ENCODE measurements around the gene BRINP1. TPM values are rescaled to one million over a fixed set of nuclear protein-coding genes. Genes with fewer than 3 reads are reported as not detected.

Gene BRINP1, protein sequence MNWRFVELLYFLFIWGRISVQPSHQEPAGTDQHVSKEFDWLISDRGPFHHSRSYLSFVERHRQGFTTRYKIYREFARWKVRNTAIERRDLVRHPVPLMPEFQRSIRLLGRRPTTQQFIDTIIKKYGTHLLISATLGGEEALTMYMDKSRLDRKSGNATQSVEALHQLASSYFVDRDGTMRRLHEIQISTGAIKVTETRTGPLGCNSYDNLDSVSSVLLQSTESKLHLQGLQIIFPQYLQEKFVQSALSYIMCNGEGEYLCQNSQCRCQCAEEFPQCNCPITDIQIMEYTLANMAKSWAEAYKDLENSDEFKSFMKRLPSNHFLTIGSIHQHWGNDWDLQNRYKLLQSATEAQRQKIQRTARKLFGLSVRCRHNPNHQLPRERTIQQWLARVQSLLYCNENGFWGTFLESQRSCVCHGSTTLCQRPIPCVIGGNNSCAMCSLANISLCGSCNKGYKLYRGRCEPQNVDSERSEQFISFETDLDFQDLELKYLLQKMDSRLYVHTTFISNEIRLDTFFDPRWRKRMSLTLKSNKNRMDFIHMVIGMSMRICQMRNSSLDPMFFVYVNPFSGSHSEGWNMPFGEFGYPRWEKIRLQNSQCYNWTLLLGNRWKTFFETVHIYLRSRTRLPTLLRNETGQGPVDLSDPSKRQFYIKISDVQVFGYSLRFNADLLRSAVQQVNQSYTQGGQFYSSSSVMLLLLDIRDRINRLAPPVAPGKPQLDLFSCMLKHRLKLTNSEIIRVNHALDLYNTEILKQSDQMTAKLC
- not detected in 2 replicates for total RNA-seq (2021)
- percentile 1 among the genes with signal in this experiment for Bru-seq, nascent RNA
- percentile 1 among the genes with signal in this experiment for BruChase-seq, experiment 1, labeled RNA remaining after a 2-hour chase
- not detected for BruChase-seq, experiment 2, labeled RNA remaining after a 6-hour chase
- long read RNA-seq = 0 reads

DNA sequence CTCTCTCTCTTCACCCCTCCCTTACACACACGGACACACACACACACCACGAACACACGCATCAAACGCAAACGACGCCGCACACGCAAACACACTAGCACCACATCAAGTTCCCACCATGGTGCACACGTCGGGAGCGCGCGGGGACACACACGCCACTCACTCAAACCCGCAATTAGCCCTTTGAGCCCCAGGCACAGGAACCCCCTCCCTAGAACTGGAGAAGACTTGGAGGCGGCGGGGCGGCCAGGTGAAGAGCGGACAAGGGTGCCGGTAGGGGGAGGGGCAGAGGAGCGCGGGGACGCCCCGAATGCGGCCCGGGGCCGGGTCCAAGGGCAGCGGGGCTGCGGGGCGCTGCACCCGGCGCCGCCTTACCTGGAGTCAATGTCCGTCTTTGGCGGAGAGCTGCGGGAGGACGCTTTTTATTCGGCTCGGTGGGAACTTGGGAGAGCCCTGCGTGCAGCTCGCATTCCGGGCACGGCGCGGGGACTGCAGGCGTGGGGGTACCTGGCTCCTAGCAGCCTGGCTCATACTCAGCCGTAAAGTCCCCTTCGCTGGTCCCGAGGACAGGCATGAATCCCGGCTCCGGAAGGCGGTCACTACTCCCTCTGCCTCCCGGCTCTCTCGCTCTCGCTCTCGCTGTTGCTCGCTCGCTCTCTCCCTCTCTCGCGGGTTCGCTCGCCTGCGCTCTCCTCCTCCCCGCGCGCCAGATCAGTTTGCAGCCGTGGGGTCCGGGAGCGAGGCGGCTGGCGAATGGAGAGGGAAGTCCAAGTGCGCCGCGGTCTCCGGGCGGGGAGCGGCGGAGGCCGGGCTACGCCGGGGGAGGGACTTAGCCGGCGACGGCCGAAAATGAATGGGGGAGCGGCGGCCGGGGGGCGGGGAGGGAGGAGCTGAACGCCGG is at the start of gene BRINP1:
BRINP1 (minus strand) TSS at position 755 of the 901 bp plus-strand sequence. CDS start 56,080 bp downstream, outside the sequence.
- Histone ChIP-seq H3K4me2 (no peak within 1 kb of the TSS), H3K9me2 (ENCODE audit: insufficient read depth) (no peaks in the 10 kb centered on the region), H3F3A (ENCODE audit: insufficient read depth, low read depth) (no peaks in the 10 kb centered on the region), H3K4me3 (no peak within 1 kb of the TSS), H3K27me3 (ENCODE audit: insufficient read depth, low read depth) (no peaks in the 10 kb centered on the region), H3K4me1 (replicated peaks; ENCODE audit: insufficient read depth) (no peaks in the 10 kb centered on the region), H3K27ac (no peak within 1 kb of the TSS), H3K9me3 (ENCODE audit: insufficient read depth, low read depth) (no peaks in the 10 kb centered on the region), H3K36me3 (ENCODE audit: low read depth) (no peaks in the 10 kb centered on the region), H3K79me2 (ENCODE audit: low read depth) (no peaks in the 10 kb centered on the region), H4K20me1 (ENCODE audit: insufficient read depth) (no peaks in the 10 kb centered on the region; the same call in 1 of the 2 replicates), H2AFZ (no peak within 1 kb of the TSS)
- ChIA-PET POLR2A (ENCODE audit: unreplicated experiment) (no interaction called here), CTCF (no interaction called here)
- DNase-seq = no peak
- no peak for TF ChIP-seq CTCF (conservative IDR thresholded peaks at IDR 0.05)
- no peak for TF ChIP-seq EZH2 (IDR thresholded peaks at IDR 0.05; ENCODE audit: low read depth)
- no TSS peak for BruUV-seq (replicated peaks)
- intact Hi-C loops (cut with micrococcal nuclease; ENCODE audit: unreplicated experiment) = loop anchor here (5.0 to 10.0 kb wide), 2 partner anchors 844 to 1727 kb away; no protein-coding TSS in a partner anchor

DNA sequence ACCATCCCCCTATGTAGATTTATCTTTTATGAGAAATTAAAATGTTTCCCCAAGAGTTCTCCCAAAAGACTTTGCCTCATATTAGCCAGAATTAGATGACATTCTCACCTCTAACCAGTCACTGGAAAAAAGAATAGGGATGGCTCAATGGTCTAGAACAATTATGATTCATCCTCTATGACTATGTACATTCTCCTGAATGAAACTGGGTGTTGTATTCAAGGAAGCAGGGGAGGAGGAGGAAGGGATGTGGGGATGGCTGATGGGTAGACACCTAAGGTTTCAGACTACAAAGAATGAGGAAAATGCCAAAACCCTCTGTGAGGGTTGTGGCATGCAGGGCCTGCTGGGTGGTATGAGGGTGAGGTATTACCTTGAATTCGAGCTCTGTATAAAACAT is 49.5 kb upstream of the BRINP1 start:
- H3K79me2 ChIP-seq (ENCODE audit: low read depth) = no peaks in the 10 kb centered on the region

More for the DNA sequence above, 49.5 kb upstream of the BRINP1 start:
- ChIA-PET POLR2A (ENCODE audit: unreplicated experiment) (no interaction called here), CTCF (no interaction called here)
- Histone ChIP-seq H2AFZ (no peak overlapping the region), H3K4me1 (replicated peaks; ENCODE audit: insufficient read depth) (no peaks in the 10 kb centered on the region), H3K36me3 (ENCODE audit: low read depth) (no peaks in the 10 kb centered on the region), H3K9me2 (ENCODE audit: insufficient read depth) (no peaks in the 10 kb centered on the region), H3F3A (ENCODE audit: insufficient read depth, low read depth) (no peaks in the 10 kb centered on the region), H4K20me1 (ENCODE audit: insufficient read depth) (no peaks in the 10 kb centered on the region; the same call in 1 of the 2 replicates), H3K9me3 (ENCODE audit: insufficient read depth, low read depth) (no peaks in the 10 kb centered on the region), H3K4me2 (no peak overlapping the region), H3K27ac (no peak overlapping the region), H3K4me3 (no peak overlapping the region), H3K27me3 (ENCODE audit: insufficient read depth, low read depth) (no peaks in the 10 kb centered on the region)
- TF ChIP-seq CTCF (conservative IDR thresholded peaks at IDR 0.05) = no peak
- TF ChIP-seq EZH2 (IDR thresholded peaks at IDR 0.05; ENCODE audit: low read depth) = no peak
- no TSS peak for BruUV-seq (replicated peaks)
- intact Hi-C loops (cut with micrococcal nuclease; ENCODE audit: unreplicated experiment) = no loop called here
- DNase-seq = no peak
